GM23338 (cell line): Measurements from ENCODE around the gene LAMB1. TPM values are rescaled to one million over a fixed set of nuclear protein-coding genes. Genes with fewer than 3 reads are reported as not detected.

Experiments used
- ATAC-seq: fragments of 200-7000 bp; cut with Tn5 transposase; 3 replicates; pipeline ENCODE4 v1.9.1; 2020
- DNase-seq: peaks from one replicate; pipeline ENCODE4 v3.0.0-alpha.2; 2015; ENCODE audit warnings: low spot score
- H2AFZ ChIP-seq: fragments of 200-600 bp; sonication (generic); 2 replicates; pipeline ENCODE4 v1.8.0; 2016; ENCODE audit warnings: antibody characterized with exemption, mild to moderate bottlenecking, moderate library complexity
- H3F3A ChIP-seq: fragments of 200-600 bp; sonication (generic); replicated peaks from 2 replicates; pipeline ENCODE4 v1.8.0; 2017; ENCODE audit warnings: antibody characterized with exemption, mixed run types, low read depth
- H3K27ac ChIP-seq: fragments of 200-600 bp; sonication (generic); 2 replicates; pipeline ENCODE4 v1.6.1; 2016; ENCODE audit warnings: low read depth
- H3K27me3 ChIP-seq: fragments of 200-600 bp; sonication (generic); 2 replicates; pipeline ENCODE4 v1.8.0; 2016; ENCODE audit warnings: mild to moderate bottlenecking, mixed run types, moderate library complexity; ENCODE audit not compliant: insufficient read depth
- H3K36me3 ChIP-seq: fragments of 200-600 bp; sonication (generic); 2 replicates; pipeline ENCODE4 v1.8.0; 2016; ENCODE audit warnings: mild to moderate bottlenecking; ENCODE audit not compliant: insufficient read depth
- H3K4me1 ChIP-seq: fragments of 200-600 bp; sonication (generic); 2 replicates; pipeline ENCODE4 v1.8.0; 2016; ENCODE audit warnings: mild to moderate bottlenecking, moderate library complexity; ENCODE audit not compliant: insufficient read depth
- H3K4me2 ChIP-seq: fragments of 200-600 bp; sonication (generic); 2 replicates; pipeline ENCODE4 v1.7.1; 2017; ENCODE audit warnings: mixed run types
- H3K4me3 ChIP-seq: fragments of 200-600 bp; sonication (generic); 2 replicates; pipeline ENCODE4 v1.6.1; 2016; ENCODE audit warnings: mixed run types
- H3K79me2 ChIP-seq: fragments of 200-600 bp; sonication (generic); replicated peaks from 2 replicates; pipeline ENCODE4 v1.8.0; 2017; ENCODE audit warnings: mild to moderate bottlenecking; ENCODE audit not compliant: insufficient read depth
- H3K9me2 ChIP-seq: fragments of 200-600 bp; sonication (generic); 2 replicates; pipeline ENCODE4 v1.8.0; 2017; ENCODE audit not compliant: insufficient read depth
- H4K20me1 ChIP-seq: fragments of 200-600 bp; sonication (generic); replicated peaks from 2 replicates; pipeline ENCODE4 v1.8.0; 2017; ENCODE audit warnings: mild to moderate bottlenecking; ENCODE audit not compliant: insufficient read depth
- H3K27ac Mint-ChIP-seq: 2 replicates; pipeline ENCODE4 v1.8.0; 2020; ENCODE audit warnings: inconsistent platforms, mild to moderate bottlenecking, moderate library complexity, mixed read lengths
- H3K27me3 Mint-ChIP-seq: 3 replicates; pipeline ENCODE4 v1.8.0; 2022; ENCODE audit warnings: low read depth, mild to moderate bottlenecking, moderate library complexity, mixed read lengths, inconsistent platforms; ENCODE audit not compliant: insufficient read depth, poor library complexity
- H3K36me3 Mint-ChIP-seq: 3 replicates; pipeline ENCODE4 v1.8.0; 2021; ENCODE audit warnings: low read depth, mild to moderate bottlenecking, inconsistent platforms, moderate library complexity, mixed read lengths
- H3K4me1 Mint-ChIP-seq: 3 replicates; pipeline ENCODE4 v1.8.0; 2020; ENCODE audit warnings: mild to moderate bottlenecking, inconsistent platforms, mixed read lengths
- H3K4me3 Mint-ChIP-seq: 3 replicates; pipeline ENCODE4 v1.8.0; 2021; ENCODE audit warnings: moderate library complexity, mild to moderate bottlenecking, inconsistent platforms, mixed read lengths
- H3K9me3 Mint-ChIP-seq: 3 replicates; pipeline ENCODE4 v1.8.0; 2020; ENCODE audit warnings: moderate library complexity, mild to moderate bottlenecking, inconsistent platforms, mixed read lengths
- CREB1 ChIP-seq: fragments of 250-450 bp; sonication (Bioruptor Pico); IDR thresholded peaks from 2 replicates; pipeline ENCODE4 v1.5.0; 2020; ENCODE audit warnings: low read depth, mild to moderate bottlenecking, moderate library complexity
- EZH2 ChIP-seq: fragments of 200-600 bp; sonication (generic); IDR thresholded peaks from one replicate; pipeline ENCODE4 v1.8.0; 2017; ENCODE audit warnings: antibody characterized with exemption, mild to moderate bottlenecking, low read depth; ENCODE audit not compliant: unreplicated experiment
- EZH2phosphoT487 ChIP-seq: fragments of 200-600 bp; sonication (generic); IDR thresholded peaks from one replicate; pipeline ENCODE4 v1.8.1; 2018; ENCODE audit warnings: antibody characterized with exemption; ENCODE audit not compliant: unreplicated experiment
- JUNB ChIP-seq: IDR thresholded peaks from one replicate; pipeline ENCODE4 v1.6.1; 2016; ENCODE audit warnings: antibody characterized with exemption; ENCODE audit not compliant: unreplicated experiment
- POLR2AphosphoS5 ChIP-seq: IDR thresholded peaks from 2 replicates; pipeline ENCODE4 v1.6.1; 2016; ENCODE audit warnings: antibody characterized with exemption, low read depth
- STAT1 ChIP-seq: IDR thresholded peaks from one replicate; pipeline ENCODE4 v1.6.1; 2016; ENCODE audit warnings: antibody characterized with exemption; ENCODE audit not compliant: unreplicated experiment
- ZNF331 ChIP-seq: fragments of 250-450 bp; sonication (Bioruptor Pico); IDR thresholded peaks from 2 replicates; pipeline ENCODE4 v1.5.0; 2020; ENCODE audit warnings: low read depth, mild to moderate bottlenecking, moderate library complexity
- polyA plus RNA-seq: library from polyadenylated mRNA; unstranded; fragments of >200 nt; fragmentation: Nextera tagmentation; extraction: Ambion mirVana; gene quantifications from 2 replicates; pipeline ENCODE4 v1.2.1, GENCODE V29; 2016
- total RNA-seq: library from RNA; depleted of rRNA; stranded (reverse); fragments of >200 nt; shearing (Covaris generic); gene quantifications from 2 replicates; pipeline ENCODE4 v1.2.3, GENCODE V29; 2014
- TF ChIP-seq, protein P1 (sequence below): fragments of 250-450 bp; sonication (Bioruptor Pico); IDR thresholded peaks from 2 replicates; pipeline ENCODE4 v1.5.0; 2020; ENCODE audit warnings: mild to moderate bottlenecking, moderate library complexity
- TF ChIP-seq, protein P2 (sequence below): IDR thresholded peaks from one replicate; pipeline ENCODE4 v1.6.1; 2018; ENCODE audit warnings: antibody characterized with exemption; ENCODE audit not compliant: unreplicated experiment
- TF ChIP-seq, protein P3 (sequence below): IDR thresholded peaks from 2 replicates; pipeline ENCODE4 v1.6.1; 2016; ENCODE audit warnings: antibody characterized with exemption

Gene LAMB1
- total and polyA plus RNA-seq, 2 experiments from 2014 or later: 53.5 to 57.8 TPM

DNA sequence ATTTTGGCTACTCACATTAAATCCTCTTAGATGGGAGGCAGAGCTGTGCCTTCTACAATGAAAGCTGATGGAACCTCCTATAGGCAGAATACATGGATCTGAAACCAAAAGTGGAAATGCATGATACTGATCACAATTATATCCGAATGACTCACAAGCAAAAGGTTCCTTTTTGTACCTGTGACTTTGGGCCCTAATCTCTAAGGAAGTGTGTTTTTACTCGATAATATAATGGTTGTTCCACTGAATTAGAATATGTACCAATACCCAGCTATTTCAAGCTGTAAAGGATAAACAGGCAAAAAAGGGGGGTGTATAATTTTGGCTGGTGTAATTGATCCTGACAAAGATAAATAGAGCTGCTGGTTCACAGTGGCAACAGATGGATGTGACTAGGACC is 17.6 kb upstream of the LAMB1 start:
- Histone ChIP-seq H3K27me3 (no peaks in the 10 kb centered on the region), H3K4me2 (no peak overlapping the region), H3K4me1 (no peaks in the 10 kb centered on the region), H3K27ac (no peak overlapping the region), H3K79me2 (no peaks in the 10 kb centered on the region), H4K20me1 (no peaks in the 10 kb centered on the region), H3K4me3 (no peak overlapping the region), H3F3A (no peaks in the 10 kb centered on the region), H2AFZ (no peak overlapping the region), H3K9me2 (no peaks in the 10 kb centered on the region), H3K36me3 (no peaks in the 10 kb centered on the region)
- no peaks in the 10 kb centered on the region for H3K4me1 Mint-ChIP-seq
- no peaks in the 10 kb centered on the region for H3K36me3 Mint-ChIP-seq
- H3K27me3 Mint-ChIP-seq: peaks cover 2% of the 10 kb centered on the region
- no peaks in the 10 kb centered on the region for H3K9me3 Mint-ChIP-seq
- ATAC-seq (no peak), DNase-seq (no peak)
- no peak for TF ChIP-seq POLR2AphosphoS5
- TF ChIP-seq, protein P1, sequence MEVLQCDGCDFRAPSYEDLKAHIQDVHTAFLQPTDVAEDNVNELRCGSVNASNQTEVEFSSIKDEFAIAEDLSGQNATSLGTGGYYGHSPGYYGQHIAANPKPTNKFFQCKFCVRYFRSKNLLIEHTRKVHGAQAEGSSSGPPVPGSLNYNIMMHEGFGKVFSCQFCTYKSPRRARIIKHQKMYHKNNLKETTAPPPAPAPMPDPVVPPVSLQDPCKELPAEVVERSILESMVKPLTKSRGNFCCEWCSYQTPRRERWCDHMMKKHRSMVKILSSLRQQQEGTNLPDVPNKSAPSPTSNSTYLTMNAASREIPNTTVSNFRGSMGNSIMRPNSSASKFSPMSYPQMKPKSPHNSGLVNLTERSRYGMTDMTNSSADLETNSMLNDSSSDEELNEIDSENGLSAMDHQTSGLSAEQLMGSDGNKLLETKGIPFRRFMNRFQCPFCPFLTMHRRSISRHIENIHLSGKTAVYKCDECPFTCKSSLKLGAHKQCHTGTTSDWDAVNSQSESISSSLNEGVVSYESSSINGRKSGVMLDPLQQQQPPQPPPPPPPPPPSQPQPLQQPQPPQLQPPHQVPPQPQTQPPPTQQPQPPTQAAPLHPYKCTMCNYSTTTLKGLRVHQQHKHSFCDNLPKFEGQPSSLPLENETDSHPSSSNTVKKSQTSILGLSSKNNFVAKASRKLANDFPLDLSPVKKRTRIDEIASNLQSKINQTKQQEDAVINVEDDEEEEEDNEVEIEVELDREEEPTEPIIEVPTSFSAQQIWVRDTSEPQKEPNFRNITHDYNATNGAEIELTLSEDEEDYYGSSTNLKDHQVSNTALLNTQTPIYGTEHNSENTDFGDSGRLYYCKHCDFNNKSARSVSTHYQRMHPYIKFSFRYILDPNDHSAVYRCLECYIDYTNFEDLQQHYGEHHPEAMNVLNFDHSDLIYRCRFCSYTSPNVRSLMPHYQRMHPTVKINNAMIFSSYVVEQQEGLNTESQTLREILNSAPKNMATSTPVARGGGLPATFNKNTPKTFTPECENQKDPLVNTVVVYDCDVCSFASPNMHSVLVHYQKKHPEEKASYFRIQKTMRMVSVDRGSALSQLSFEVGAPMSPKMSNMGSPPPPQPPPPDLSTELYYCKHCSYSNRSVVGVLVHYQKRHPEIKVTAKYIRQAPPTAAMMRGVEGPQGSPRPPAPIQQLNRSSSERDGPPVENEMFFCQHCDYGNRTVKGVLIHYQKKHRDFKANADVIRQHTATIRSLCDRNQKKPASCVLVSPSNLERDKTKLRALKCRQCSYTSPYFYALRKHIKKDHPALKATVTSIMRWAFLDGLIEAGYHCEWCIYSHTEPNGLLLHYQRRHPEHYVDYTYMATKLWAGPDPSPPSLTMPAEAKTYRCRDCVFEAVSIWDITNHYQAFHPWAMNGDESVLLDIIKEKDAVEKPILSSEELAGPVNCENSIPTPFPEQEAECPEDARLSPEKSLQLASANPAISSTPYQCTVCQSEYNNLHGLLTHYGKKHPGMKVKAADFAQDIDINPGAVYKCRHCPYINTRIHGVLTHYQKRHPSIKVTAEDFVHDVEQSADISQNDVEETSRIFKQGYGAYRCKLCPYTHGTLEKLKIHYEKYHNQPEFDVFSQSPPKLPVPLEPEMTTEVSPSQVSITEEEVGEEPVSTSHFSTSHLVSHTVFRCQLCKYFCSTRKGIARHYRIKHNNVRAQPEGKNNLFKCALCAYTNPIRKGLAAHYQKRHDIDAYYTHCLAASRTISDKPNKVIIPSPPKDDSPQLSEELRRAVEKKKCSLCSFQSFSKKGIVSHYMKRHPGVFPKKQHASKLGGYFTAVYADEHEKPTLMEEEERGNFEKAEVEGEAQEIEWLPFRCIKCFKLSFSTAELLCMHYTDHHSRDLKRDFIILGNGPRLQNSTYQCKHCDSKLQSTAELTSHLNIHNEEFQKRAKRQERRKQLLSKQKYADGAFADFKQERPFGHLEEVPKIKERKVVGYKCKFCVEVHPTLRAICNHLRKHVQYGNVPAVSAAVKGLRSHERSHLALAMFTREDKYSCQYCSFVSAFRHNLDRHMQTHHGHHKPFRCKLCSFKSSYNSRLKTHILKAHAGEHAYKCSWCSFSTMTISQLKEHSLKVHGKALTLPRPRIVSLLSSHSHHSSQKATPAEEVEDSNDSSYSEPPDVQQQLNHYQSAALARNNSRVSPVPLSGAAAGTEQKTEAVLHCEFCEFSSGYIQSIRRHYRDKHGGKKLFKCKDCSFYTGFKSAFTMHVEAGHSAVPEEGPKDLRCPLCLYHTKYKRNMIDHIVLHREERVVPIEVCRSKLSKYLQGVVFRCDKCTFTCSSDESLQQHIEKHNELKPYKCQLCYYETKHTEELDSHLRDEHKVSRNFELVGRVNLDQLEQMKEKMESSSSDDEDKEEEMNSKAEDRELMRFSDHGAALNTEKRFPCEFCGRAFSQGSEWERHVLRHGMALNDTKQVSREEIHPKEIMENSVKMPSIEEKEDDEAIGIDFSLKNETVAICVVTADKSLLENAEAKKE: no peak
- no peak for TF ChIP-seq EZH2
- TF ChIP-seq STAT1: no peak
- no peak for TF ChIP-seq EZH2phosphoT487
- no peak for TF ChIP-seq JUNB
- no peak for TF ChIP-seq CREB1 (CRISPR knock-in tag)
- TF ChIP-seq, protein P2, sequence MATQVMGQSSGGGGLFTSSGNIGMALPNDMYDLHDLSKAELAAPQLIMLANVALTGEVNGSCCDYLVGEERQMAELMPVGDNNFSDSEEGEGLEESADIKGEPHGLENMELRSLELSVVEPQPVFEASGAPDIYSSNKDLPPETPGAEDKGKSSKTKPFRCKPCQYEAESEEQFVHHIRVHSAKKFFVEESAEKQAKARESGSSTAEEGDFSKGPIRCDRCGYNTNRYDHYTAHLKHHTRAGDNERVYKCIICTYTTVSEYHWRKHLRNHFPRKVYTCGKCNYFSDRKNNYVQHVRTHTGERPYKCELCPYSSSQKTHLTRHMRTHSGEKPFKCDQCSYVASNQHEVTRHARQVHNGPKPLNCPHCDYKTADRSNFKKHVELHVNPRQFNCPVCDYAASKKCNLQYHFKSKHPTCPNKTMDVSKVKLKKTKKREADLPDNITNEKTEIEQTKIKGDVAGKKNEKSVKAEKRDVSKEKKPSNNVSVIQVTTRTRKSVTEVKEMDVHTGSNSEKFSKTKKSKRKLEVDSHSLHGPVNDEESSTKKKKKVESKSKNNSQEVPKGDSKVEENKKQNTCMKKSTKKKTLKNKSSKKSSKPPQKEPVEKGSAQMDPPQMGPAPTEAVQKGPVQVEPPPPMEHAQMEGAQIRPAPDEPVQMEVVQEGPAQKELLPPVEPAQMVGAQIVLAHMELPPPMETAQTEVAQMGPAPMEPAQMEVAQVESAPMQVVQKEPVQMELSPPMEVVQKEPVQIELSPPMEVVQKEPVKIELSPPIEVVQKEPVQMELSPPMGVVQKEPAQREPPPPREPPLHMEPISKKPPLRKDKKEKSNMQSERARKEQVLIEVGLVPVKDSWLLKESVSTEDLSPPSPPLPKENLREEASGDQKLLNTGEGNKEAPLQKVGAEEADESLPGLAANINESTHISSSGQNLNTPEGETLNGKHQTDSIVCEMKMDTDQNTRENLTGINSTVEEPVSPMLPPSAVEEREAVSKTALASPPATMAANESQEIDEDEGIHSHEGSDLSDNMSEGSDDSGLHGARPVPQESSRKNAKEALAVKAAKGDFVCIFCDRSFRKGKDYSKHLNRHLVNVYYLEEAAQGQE: no peak
- TF ChIP-seq, protein P3, sequence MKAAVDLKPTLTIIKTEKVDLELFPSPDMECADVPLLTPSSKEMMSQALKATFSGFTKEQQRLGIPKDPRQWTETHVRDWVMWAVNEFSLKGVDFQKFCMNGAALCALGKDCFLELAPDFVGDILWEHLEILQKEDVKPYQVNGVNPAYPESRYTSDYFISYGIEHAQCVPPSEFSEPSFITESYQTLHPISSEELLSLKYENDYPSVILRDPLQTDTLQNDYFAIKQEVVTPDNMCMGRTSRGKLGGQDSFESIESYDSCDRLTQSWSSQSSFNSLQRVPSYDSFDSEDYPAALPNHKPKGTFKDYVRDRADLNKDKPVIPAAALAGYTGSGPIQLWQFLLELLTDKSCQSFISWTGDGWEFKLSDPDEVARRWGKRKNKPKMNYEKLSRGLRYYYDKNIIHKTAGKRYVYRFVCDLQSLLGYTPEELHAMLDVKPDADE: no peak
- TF ChIP-seq ZNF331 (CRISPR knock-in tag): no peak
- H3K4me3 Mint-ChIP-seq: no peak overlapping the region
- no peak overlapping the region for H3K27ac Mint-ChIP-seq
